CD4-positive, alpha-beta T cell treated with Interleukin-17A for 1 hour (primary cell): ENCODE results near the gene TIMP2.
A peak's percentile ranks its signal among the peaks of the same experiment; 100 is the strongest.
"Not testable (repeated sequence)": the region's sequence is repeated elsewhere in the genome, so short reads cannot be mapped to it uniquely, and the experiment has no call there.

Experiments
- DNase-seq: peaks from one replicate; pipeline ENCODE4 v3.0.0-alpha.2; 2020

The TIMP2 gene, protein sequence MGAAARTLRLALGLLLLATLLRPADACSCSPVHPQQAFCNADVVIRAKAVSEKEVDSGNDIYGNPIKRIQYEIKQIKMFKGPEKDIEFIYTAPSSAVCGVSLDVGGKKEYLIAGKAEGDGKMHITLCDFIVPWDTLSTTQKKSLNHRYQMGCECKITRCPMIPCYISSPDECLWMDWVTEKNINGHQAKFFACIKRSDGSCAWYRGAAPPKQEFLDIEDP

DNA sequence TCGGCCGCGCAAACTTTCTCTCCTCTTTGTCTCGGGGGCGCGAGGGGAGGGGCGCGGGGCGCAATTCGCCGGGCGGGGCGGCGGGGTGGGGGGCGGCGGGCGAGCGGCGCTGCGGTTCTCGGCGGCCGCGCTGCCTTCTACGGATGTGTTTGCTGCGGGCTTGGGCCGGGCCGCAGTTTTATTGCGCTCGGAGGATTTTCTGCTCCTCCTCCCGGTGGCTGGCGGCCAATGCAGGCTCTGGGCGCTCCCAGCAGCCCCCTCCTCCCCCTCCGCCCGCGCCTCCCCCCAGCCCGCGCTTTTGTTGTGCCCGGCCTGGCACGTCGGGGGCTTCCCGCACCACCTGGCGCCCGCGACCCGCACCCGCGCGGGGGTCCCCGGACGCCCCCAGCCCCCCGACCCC lies at the start of gene TIMP2:
Gene TIMP2, minus strand, starts transcription at position 154 of the 400 bp plus-strand sequence. CDS start 299 bp downstream, outside the sequence.
- peak; percentile 71 for DNase-seq

DNA sequence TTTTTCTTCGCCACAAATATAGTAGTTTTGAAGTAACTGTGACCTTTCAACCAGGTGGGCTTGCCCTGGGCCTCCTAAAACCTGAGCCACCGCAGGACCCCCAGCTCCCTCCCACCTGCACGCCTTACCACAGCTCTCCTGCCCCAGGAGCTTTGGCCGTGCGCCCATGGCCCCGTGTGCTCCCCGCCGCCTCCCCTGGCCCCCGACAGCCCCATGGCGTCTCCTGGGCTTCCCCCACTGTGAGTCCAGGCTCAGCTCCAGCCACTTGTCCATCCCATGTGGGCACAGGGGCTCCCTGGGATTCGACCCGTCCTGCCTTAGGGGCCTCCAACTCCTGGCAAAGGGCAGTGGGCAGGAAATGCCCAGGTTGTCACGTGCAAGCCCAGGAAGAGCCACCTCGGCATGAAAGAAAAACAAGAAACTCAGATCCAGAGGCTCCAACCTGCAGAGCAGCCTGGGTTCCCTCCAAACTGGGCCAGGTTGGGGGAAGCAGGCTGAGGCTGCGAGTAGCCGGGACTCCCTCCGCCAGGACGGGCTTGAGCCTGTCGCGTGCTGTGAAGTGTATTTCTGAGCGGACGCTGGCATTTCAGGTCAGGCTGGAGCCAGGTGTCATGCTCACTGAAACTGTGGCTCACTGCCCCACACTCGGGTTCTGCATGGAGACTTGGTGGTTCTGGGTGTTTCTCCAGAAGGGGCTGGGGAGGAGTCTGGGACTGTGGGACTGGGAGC lies 48.8 kb upstream of the TIMP2 start:
- DNase-seq = no peak

DNA sequence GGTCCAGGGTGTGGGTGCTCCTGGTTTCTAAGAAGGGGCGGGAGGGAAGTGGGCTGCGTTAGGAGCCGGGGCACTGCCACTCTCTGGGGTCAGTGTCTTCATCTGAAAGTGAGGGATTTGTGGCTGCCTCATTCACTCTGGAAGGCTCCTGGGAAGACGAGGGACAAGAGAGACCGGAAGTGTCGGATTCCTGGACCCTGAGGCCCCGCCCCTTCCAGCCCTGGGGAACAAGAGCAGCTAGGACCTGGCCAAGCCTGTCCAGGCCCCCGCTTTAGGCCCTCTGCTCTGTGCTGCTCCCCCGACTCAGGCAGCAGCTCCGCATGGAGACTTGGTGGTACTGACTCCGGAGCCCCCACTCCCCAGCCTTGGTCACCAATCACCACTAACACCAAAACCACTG lies 48.0 kb upstream of the TIMP2 start:
- DNase-seq = no peak

DNA sequence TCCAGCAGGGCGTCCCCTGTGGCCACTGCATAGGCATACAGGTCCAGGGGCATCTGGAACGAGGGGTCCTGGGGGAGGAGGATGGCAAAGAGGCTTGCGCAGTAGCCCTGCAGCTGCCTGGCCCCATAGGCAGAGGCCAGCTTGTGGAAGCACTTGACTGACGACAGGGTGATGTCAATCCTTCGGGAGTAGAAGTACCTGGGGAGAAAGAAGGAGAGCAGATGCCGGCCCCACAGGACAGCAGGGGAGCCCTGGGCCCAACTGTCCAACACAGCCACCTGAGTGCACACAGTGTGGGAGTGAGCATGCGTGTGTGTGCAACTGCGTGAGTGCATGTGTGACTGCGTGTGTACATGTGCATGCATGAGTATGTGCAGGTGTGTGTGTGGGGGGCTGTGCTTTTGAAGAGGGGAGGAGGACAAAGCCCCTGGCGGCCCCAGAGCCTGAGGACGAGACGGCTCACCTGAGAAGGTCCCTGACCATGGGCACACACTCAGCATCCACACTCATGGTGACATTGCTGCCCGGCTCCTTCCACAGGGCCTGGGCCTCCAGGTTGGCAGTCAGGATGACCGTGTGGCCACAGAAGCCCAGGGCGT lies 47.4 kb upstream of the TIMP2 start:
- no peak for DNase-seq

DNA sequence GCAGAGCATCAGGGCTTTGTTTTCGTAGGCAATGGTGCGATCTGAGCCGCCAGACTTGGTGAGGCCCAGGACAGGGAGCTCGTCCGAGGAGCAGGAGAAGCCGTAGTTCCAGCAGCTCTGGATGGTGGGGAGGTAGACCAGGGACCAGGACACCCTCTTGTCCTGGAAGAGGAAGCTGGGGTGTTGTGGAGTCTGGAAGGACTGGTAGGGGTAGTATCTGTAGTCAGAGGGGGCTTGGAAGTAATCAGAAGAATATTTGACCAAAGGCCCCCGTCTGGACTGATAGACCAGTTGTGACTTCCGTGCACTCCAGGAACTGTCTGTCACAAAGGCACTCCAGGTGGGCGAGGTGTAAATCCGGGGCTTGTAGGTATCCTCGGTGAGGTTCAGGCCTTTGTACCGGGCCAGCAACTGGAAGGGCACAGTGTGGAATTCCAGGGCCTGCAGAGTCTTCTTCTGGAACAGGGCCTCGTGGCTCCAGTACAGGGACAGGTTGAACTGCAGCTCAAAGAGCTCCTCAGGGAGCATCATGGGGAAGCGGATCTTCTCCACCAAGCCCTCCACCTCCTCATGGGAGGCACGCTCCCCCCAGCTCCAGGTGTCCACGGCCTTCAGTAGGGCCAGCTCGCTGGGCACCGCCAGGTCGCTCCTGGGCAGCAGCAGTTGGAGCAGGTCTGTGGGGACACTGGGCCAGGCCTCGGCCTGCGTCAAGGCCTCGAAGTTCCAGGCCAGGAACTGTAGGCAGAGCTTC lies 46.7 kb upstream of the TIMP2 start:
- no peak for DNase-seq

DNA sequence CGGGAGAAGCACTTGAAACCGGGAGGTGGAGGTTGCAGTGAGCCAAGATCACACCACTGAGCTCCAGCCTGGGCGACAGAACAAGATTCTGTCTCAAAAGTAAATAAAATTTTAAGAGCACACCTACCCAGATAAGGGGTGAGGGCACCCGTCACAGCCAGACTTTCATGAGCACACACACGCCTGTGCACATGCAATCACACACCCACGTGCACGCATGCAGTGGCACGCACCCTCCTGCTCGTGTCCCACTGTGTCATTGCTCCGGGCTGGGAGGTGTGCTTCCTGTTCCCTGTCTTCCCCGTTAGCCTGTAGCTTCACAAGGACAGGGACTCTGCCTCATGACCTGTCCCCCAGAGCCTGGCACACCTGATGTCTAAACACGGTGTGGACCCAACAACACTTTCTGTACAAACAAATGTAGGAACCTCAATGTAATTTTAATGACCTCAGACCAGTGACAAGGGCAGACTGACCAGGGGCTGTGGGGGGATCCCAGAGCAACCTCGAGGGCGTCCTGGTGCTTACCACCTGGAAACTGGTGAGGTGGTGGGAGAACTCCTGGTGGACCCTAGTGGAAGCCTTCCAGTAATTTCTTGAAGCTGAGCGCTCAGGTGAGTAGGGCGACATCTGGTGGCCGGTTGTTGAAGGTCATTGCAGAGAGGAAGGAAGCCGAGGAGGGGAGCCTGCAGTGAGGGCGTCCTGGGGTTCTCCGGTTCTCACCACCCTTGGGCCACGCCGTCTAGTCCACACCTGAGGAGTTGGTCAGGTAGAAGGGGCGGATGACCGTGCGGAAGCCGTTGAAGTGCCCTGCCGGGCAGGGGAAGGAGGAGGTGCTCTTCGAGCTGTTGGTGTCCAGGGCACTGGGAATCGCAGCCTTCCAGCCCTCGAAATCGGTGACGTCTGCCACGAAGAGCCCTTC lies 45.9 kb upstream of the TIMP2 start:
- DNase-seq = peak; percentile 75

DNA sequence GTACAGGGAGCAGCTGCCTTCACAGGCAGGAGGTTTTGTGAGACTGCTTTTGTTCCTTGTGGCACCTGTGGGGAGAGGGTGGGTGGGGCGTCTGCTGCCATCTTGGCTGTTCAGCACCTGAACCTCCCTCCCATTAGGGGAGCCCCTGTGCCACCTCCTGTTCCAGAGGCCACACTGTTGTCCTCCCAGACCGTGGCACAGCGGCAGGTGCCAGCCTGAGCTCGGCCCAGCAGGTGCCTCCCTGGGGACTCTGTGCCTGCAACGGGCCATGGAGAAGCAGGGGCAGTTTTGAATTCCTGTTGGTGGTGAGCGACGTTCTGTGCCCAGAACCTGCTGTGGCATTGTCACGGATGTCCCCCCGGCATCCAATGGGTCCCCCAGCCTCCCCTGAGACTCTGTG lies 44.7 kb upstream of the TIMP2 start:
- DNase-seq = no peak

DNA sequence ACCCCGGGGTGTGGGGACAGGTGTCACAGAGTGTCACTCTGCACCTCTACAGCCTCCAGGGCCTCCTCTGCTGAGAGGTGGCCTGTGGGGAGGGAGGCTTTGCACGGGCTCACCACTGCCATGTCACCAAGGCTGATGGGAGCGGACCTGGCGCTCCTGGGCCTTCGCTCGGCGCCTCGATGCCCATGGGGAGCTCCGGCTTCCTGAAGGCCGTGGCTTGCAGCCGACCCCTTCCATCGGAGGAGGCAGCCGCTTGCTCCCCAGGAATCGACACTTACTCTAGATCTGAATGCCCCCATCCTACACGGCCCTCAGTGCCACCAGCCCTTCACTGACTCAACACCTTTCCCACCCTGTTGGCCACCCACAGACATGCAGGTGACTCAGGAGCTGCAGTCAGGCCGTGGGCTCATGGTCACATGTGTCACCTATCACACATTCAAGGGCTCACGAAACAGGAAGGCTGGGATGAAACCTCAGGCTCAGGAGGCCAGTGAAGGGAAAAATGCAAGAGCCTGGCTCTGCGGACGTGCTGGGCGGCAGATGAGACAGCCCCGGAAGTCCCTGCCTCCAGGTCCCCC lies 42.7 kb upstream of the TIMP2 start:
- DNase-seq = no peak

DNA sequence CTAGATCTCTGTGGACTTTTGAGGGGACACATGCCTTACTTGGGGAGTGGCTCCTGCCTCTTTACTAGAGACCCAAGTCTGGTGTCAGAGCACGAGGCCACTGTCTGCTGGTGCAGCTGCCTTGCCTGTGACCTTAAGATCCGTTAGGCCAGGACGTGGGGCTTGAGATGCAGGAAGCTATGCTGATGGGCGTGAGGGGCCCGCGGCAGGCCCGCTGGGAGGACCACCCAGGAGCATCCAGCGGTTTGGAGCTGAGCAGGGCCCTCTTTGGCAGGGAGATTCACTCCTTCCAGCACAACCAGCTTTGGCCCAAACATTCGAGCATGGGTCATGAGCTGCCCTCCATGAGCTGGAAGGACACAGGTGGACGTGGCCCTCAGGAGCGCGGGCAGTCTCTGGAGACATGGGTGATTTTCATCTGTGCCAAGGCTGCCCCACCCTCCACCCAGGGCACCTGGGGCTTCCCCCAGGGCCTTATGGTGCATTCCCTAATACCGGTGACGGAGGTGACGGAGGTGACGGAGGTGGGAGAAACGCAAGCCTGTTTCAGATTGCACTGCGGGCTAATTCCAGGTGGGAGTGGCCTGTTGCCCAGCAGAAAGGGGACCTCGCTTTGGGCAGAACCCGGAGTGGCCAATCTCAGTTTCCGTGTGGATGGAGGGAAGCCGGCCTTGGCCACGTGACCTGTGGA lies 41.9 kb upstream of the TIMP2 start:
- no peak for DNase-seq

DNA sequence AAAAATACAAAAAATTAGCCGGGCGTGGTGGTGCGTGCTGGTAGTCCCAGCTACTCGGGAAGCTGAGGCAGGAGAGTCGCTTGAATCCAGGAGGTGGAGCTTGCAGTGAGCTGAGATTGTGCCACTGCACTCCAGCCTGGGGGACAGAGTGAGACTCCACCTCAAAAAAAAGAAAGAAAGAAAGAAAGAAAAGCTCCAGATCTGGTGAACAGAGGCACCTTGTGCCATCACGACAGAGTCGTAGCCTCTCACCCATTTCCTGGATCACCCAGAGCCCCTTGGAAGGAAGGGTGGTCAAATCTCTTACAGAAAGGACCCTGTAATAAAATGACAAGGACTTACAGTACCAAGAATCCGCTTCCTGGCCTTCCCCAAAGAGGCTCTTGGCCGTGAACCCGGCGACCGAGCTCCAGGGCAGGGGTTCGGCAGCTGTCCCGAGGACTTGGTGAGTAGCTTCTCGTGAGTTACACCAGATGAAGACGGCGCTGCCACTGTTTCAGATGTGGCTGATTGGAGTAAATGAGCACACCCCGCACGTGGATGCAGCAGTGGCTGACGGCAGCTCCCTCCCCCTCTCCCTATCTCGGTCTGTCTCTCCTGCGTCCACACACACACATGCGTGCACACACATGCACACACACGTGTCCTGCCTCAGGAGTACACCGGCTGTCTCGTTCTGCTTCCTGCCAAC lies 41.1 kb upstream of the TIMP2 start:
- DNase-seq = no peak

DNA sequence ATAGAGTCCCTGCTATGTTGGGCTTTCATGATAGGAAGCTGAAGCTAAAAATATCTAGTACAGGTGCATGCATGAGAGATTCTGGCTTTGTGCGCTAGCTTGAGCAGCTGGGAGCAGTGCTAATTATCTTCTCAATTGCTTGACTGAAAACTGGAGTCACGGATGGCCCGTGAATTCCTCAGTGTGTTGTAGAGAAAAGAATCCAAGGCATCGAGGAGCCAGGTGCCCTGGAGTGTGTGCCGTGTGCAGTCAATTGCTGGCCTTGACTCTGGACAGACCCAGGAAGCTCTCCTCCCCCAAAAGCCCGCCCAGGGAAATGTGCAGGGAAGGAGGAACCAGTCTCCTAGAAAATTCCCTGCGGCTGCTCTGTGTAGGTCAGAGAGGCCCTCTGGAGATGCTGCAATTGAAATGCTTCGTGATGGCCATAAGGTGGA lies 40.3 kb upstream of the TIMP2 start:
- DNase-seq = no peak

DNA sequence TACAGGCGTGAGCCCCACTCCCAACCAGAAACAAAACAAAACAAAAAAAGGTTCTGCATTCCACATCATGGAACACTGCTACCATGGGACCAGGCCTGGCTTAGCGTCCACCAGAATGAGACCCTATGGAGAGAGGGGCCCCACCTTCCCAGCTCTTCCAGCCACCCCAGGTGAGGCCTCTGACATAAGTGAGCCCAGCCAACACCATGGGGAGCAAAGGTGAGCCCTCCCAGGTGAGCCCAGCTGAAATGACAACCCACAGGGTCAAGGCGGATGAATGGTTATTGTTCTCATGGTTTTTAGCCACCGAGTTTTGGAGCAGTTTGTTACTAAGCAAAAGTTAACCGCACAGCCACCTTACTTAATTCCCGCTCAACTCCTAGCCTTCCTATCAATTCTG lies 38.2 kb upstream of the TIMP2 start:
- DNase-seq = no peak

DNA sequence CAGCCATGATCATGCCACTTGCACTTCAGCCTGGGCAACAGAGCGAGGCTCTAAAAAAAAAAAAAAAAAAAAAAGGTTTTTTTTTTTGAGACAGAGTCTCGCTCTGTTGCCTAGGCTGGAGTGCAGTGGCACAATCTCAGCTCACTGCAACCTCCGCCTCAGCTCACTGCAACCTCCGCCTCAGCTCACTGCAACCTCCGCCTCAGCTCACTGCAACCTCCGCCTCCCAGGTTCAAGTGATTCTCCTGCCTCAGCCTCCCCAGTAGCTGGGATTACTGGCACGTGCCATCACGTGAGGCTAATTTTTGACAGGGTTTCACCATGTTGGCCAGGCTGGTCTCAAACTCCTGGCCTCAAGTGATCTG lies 37.8 kb upstream of the TIMP2 start:
- not testable (repeated sequence) for DNase-seq

DNA sequence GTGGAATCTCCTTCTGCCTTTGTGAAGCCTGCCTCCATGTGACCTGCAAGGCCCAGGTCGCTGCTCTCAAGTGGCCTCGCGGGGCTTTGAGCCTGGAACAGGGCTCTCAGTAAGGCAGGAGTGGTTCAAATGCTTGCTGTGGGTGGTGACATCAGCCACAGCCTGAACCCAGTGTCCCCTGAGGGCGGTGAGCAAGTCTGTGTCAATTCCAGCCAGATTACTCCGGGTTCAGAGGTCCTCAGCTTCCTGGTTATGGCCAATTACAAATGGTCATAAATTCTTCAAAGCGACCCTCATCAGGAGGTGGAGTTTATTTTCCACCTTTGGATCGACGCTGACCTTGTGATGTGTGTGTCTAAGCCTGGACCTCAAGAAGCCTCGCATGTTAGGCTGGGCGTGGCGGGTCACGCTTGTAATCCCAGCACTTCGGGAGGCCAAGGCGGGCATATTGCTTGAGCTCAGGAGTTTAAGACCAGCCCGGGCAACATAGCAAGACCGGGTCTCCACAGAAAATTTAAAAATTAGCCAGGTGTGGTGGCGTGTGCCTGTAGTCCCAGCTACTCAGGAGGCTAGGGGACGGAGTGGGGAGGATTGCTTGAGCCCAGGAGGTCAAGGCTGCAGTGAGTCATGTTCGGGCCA lies 37.3 kb upstream of the TIMP2 start:
- DNase-seq = no peak

DNA sequence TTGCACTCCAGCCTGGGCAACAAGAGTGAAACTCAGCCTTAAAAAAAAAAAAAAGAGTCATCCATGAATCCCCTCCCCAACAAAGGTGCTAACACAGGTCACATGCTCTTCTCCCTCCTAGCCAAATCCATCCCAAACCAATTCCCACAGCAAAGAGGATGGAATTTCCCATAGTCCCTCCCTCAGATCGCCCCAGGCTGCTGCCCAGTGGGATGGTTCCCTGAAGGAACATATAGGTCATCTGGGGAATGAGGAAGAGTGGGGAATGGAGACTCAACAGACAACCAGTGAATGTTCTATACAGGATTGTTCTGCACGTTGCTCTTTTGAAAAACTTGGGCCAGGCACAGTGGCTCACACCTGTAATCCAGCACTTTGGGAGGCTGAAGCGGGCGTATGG lies 36.4 kb upstream of the TIMP2 start:
- DNase-seq = no peak

DNA sequence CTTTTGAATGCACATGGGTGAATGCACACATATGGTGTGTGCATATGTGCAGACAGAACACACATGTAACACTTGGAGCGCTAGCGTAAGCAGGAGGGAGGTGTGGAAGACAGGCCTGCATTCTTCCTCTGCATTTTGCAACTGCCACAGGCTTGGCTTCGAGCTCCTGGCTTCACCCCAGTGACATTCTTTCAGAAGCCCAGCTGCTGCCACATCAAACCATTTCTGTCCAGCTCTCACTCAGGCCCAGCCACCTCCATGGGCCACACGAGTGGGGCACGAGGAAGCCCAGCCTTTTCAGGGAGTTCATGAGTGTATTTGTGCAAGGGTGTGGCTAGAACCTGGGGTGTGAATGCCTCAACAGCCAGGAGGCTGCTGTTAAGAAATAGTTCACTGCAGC lies 35.7 kb upstream of the TIMP2 start:
- DNase-seq = no peak

DNA sequence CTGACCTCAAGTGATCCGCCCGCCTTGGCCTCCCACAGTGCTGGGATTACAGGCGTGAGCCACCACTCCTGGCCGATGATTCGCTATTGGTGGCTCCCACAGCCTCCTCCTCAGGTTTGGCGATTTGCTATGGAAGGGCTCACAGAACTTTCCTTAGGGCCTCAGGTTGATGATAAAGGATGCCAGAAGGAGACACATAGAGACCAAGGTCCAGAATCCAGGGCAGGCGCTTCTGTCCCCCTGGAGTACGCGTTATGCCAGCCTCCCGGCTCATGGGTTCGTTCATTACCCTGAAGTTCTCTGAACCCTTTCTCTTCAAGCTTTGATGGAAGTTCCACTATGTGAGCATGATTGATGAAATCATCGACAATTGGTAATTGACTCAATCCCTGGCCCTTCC lies 34.6 kb upstream of the TIMP2 start:
- DNase-seq = no peak

DNA sequence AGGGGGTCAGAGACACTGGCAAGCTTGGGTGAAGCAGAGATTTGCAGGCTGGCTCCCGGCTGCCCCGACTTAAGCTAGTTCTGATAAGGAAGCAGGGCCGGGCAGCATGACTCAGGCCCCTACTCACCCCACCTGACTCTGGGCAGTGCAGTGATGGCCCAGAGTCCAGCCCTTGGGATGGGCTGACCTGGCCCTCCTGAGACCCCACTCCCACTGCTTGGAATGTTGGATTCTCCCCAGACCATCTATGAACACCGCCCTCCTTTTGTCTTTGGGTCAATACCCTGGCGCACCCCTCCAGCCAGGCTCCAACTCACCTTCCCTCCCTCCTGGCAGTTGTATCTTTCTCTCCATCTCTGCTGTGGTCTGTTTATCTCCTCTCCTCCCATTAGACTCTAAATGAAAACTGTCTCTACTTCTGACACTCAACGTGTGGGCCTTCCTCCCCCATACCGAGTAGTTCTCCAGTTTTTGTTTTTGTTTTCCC lies 33.5 kb upstream of the TIMP2 start:
- no peak for DNase-seq

DNA sequence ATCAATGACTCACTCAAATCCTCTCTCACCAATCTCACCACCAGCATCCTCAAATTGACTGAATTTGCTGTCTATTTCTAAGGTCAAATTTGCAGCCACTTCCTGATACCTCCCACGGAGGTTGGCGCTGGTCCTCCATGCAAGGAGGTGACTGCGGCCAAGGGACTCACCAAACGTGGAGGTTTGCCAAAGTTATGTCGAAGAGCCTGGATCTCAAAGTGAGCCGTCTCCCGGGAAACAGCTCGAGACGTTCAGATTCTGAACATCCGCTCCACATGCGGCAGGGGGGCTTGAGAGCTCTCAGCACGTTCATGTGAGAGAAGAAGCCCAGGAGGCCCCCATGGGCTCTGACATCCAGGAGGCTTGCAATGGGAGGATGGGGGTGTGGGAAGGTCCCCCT lies 31.9 kb upstream of the TIMP2 start:
- DNase-seq = no peak

DNA sequence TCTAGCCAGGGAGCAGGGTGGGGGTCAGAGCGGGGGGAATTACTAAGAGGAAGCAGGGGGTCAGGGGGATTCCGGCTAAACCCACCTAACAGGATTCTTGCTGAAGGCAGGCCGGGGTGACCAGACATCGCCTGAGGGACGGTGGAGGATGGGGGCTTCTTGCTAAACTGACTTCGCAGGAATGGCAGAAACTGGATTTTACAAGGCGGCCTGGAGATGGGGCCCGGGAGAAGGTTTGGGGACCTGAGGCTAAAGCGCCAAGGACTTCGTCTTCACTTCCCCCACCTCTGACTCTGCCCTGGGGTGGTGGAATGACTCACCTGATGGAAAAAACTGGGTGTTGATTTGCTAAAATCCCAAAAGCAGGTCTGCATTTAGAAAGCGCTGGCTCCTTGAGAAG lies 31.1 kb upstream of the TIMP2 start:
- DNase-seq = no peak
